Measurements from ENCODE around the gene CCDC158. TPM values are rescaled to one million over a fixed set of nuclear protein-coding genes. Genes with fewer than 3 reads are reported as not detected.
"Not testable (repeated sequence)": the region's sequence is repeated elsewhere in the genome, so short reads cannot be mapped to it uniquely, and the experiment has no call there.

CCDC158 gene
- total RNA-seq, 1 donor from 2014 or later: 0.64 TPM

DNA sequence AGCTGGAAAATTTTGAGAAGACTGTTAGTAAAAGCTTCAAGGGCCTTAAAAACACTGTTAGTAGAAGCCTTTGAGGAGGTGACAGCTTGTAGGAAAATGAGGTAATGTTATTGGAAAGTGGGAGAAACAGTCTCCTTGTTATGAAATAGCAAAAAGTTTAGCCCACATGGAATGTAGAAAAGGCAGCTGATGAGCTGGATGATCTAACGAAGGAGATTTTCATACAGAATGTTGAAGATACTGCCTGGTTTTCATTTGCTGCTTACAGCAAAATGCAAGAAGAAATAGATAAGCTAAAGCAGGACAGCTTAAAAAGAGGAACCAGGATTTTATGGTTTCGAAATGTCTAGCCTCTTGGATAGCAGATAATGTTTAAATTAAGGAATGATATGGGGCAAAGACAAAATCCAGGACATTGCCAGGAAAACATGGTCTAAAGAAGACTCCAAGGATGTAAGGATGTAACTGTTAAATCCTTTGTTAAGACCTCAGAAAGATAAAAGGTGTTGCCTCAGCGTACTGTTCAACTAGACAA, 124.6 kb downstream of the CCDC158 start:
- TF ChIP-seq, protein P1, sequence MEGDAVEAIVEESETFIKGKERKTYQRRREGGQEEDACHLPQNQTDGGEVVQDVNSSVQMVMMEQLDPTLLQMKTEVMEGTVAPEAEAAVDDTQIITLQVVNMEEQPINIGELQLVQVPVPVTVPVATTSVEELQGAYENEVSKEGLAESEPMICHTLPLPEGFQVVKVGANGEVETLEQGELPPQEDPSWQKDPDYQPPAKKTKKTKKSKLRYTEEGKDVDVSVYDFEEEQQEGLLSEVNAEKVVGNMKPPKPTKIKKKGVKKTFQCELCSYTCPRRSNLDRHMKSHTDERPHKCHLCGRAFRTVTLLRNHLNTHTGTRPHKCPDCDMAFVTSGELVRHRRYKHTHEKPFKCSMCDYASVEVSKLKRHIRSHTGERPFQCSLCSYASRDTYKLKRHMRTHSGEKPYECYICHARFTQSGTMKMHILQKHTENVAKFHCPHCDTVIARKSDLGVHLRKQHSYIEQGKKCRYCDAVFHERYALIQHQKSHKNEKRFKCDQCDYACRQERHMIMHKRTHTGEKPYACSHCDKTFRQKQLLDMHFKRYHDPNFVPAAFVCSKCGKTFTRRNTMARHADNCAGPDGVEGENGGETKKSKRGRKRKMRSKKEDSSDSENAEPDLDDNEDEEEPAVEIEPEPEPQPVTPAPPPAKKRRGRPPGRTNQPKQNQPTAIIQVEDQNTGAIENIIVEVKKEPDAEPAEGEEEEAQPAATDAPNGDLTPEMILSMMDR (IDR thresholded peaks at IDR 0.05): no peak
- ATAC-seq: no peak
- peaks cover 6% of the 10 kb centered on the region for H3K4me1 ChIP-seq
- no peaks in the 10 kb centered on the region for H3K9me3 ChIP-seq
- H3K4me3 ChIP-seq: no peak overlapping the region
- no peaks in the 10 kb centered on the region for H3K27me3 ChIP-seq
- intact Hi-C loops (cut with DNase I): no loop called here
- DNase-seq: no peak
- no peak overlapping the region for H3K27ac ChIP-seq
- H3K36me3 ChIP-seq: no peaks in the 10 kb centered on the region

DNA sequence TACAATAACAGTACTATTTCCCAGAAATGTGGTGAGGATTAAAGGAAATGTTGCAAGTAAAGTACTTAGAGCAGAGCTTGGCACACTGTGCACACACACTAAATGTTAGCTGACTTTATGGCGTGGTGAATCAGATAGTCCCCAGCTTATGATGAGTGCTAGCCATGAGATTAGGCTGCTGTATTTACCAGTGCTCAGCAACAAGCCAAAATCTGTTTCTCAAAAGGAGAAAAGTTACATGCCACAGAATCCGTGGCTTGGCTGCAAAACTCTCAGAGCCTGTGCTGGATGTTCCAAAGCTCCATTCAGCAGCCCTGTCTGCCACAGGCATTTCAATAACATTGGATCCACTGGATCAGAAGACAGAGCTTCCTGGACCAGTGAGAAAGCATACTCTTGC, 127.2 kb downstream of the CCDC158 start:
- TF ChIP-seq, protein P1 (IDR thresholded peaks at IDR 0.05): no peak
- H3K4me3 ChIP-seq: no peak overlapping the region
- ATAC-seq: peak; percentile 68
- H3K27me3 ChIP-seq: no peaks in the 10 kb centered on the region
- no peaks in the 10 kb centered on the region for H3K36me3 ChIP-seq
- H3K4me1 ChIP-seq: no peaks in the 10 kb centered on the region
- peak overlapping the region; percentile 6 for H3K27ac ChIP-seq
- DNase-seq: no peak
- H3K9me3 ChIP-seq: no peaks in the 10 kb centered on the region
- intact Hi-C loops (cut with DNase I): no loop called here

DNA sequence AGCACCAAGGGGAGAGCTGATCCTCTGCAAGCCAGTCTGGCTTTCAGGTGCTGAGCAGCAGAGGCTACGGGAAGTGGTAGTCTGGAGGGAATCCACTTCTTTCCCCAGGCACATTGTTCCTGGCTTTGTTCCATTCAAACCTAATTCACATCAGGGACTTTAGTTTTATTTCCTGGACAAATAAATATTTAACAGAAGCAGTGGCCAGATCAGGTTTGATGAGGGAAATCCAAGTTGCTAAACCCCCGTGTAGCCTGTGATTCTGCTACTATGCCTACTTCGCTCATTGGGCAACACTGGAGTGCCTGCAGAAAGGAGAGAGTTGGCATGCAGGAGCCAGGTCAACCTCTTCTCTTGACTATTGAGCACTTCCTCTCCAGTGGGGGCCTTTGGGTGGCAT, 128.2 kb downstream of the CCDC158 start:
- H3K27ac ChIP-seq: peak overlapping the region; percentile 72
- H3K36me3 ChIP-seq: no peaks in the 10 kb centered on the region
- peak; percentile 87 for ATAC-seq
- no peak for DNase-seq
- TF ChIP-seq, protein P1 (IDR thresholded peaks at IDR 0.05): no peak
- H3K9me3 ChIP-seq: no peaks in the 10 kb centered on the region
- H3K27me3 ChIP-seq: no peaks in the 10 kb centered on the region
- H3K4me1 ChIP-seq: no peaks in the 10 kb centered on the region
- no peak overlapping the region for H3K4me3 ChIP-seq
- intact Hi-C loops (cut with DNase I): no loop called here

DNA sequence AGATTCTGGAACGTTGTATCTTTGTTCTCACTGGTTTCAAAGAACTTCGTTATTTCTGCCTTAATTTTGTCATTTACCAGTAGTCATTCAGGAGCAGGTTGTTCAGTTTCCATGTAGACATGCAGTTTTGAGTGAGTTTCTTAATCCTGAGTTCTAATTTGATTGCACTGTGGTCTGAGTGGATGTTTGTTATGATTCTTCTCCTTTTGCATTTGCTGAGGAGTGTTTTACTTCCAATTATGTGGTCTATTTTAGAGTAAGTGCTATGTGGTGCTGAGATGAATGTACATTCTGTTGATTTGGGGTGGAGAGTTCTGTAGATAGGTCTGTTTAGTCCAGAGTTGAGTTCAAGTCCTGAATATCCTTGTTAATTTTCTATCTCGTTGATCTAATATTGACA, 133.1 kb downstream of the CCDC158 start:
- intact Hi-C loops (cut with DNase I); H3K4me3 ChIP-seq; H3K36me3 ChIP-seq: not testable (repeated sequence)

DNA sequence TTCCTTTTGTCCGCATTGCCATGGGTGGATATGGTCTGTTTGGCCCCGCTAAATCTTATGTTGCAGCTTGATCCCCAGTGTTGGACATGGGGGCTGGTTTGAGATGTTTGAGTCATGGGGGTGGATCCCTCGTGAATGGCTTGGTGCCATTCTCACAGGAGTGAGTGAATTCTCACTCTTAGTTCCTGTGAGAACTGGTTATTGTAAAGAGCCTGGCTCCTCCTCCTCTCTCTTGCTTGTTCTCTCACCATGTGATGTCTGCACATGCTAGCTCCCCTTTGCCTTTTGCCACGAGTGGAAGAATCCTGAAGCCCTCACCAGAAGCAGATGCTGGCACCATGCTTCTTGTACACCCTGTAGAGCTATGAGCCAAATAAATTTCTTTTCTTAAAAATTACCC, 137.0 kb downstream of the CCDC158 start:
- Histone ChIP-seq H3K4me1 (no peaks in the 10 kb centered on the region), H3K36me3 (no peaks in the 10 kb centered on the region), H3K9me3 (no peaks in the 10 kb centered on the region), H3K4me3 (no peak overlapping the region), H3K27ac (no peak overlapping the region), H3K27me3 (no peaks in the 10 kb centered on the region)
- no peak for ATAC-seq
- DNase-seq: no peak
- TF ChIP-seq, protein P1 (IDR thresholded peaks at IDR 0.05): no peak
- intact Hi-C loops (cut with DNase I): no loop called here

More for the DNA sequence above, 133.1 kb downstream of the CCDC158 start:
- H3K9me3 ChIP-seq, H3K27me3 ChIP-seq, ATAC-seq, H3K27ac ChIP-seq, DNase-seq, H3K4me1 ChIP-seq: not testable (repeated sequence)

DNA sequence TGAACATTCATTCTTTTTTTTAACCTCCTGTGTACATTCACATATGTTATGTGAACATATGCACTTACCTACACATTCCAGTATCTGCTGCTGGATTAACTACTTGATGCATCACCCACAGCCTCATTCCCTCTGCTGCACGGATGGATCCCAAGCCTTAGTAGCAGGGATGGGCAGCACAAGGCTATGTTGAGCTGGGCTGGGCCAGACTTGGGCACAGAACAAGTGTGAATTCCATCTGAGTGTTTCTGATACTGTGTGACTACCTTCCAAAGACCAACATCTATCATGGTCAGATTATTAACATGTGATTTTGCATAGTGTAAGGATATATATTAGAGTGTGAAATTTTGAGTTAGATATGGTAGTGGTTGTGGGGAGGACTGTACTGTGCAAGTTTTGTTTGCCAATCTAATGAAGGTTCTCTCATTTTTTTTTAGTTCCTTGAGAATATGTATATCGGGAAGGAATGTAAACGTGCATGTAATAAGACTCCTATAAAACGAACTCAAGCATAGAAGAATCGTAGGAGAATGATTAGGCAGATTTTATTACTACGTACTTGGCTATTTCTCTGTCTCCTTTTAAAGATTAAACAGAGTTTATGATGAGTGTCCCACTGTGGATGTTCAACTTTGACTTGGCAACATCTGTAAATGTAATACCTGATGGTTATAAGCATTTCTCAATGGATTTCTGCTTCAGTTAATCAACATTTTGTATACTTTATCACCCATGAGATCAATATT, 137.8 kb downstream of the CCDC158 start:
- H3K27me3 ChIP-seq: no peaks in the 10 kb centered on the region
- no peaks in the 10 kb centered on the region for H3K36me3 ChIP-seq
- H3K4me3 ChIP-seq: no peak overlapping the region
- intact Hi-C loops (cut with DNase I): no loop called here
- no peak for DNase-seq
- no peak overlapping the region for H3K27ac ChIP-seq
- no peaks in the 10 kb centered on the region for H3K4me1 ChIP-seq
- ATAC-seq: no peak
- TF ChIP-seq, protein P1 (IDR thresholded peaks at IDR 0.05): no peak
- no peaks in the 10 kb centered on the region for H3K9me3 ChIP-seq

DNA sequence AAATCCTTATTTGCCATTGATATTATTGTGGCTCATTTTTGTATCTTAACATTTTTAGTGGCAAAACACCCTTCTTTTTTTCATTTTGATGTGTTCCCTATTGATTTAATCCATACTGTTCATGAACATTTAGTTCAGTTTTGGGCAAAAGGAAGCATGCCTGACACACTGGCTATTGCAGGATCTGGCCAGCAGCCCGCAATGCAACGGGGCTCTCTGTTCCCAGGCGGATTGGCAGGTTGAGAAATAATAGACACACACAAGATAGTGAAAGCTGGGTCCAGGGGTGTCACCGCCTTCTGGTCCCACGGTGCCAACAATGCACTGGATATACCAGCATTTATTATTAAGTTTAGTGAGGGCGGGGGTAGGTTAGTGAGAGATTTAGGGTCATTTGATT, 139.3 kb downstream of the CCDC158 start:
- H3K27ac ChIP-seq; H3K9me3 ChIP-seq; intact Hi-C loops (cut with DNase I); DNase-seq; H3K4me3 ChIP-seq; H3K4me1 ChIP-seq; ATAC-seq; H3K36me3 ChIP-seq; H3K27me3 ChIP-seq: not testable (repeated sequence)

Data from upper lobe of right lung (tissue), 1 donor.